GM12878 (cell line): ENCODE data around the gene RFX1. TPM values are rescaled to one million over a fixed set of nuclear protein-coding genes. Genes with fewer than 3 reads are reported as not detected.

Experiments used
- ATAC-seq: fragments of 200-7000 bp; cut with Tn5 transposase; 3 replicates; pipeline ENCODE4 v1.9.1; 2020; ENCODE audit warnings: mild to moderate bottlenecking, moderate library complexity
- BruUV-seq: library from RNA; stranded (reverse); fragments of 400-500 nt; replicated peaks from 2 replicates; lab custom pipeline; 2021; lab: Mats Ljungman, UMichigan
- CTCF ChIA-PET: fragments of 300-600 bp; sonication (Branson Sonifier 250); formaldehyde crosslinking; extraction: SDS; loops from one replicate; lab custom pipeline; 2021; ENCODE audit warnings: inconsistent platforms; lab: Yijun Ruan, JAX
- POLR2A ChIA-PET: fragments of 350-600 bp; formaldehyde crosslinking; extraction: SDS; loops from one replicate; lab custom pipeline; 2021; ENCODE audit warnings: inconsistent platforms; lab: Charles Lee
- RAD21 ChIA-PET: fragments of 300-600 bp; sonication (Branson Sonifier 250); formaldehyde crosslinking; loops from one replicate; lab custom pipeline; 2023; ENCODE audit warnings: antibody characterized with exemption; ENCODE audit not compliant: unreplicated experiment; lab: Charles Lee
- SMC1A ChIA-PET: fragments of 300-600 bp; sonication (Branson Sonifier 250); formaldehyde crosslinking; loops from one replicate; lab custom pipeline; 2023; ENCODE audit not compliant: unreplicated experiment, uncharacterized antibody; lab: Charles Lee
- DNase-seq: peaks from one replicate; pipeline ENCODE4 v3.0.0-alpha.2; 2011; ENCODE audit warnings: low read depth, low spot score
- FAIRE-seq: peaks from 3 replicates; lab custom pipeline; 2011; peaks lifted over from hg19 to GRCh38; lab: Jason Lieb, UNC
- H2AFZ ChIP-seq: 2 replicates; pipeline ENCODE4 v1.6.0; 2011; ENCODE audit warnings: low read depth, low read length, control low read depth; ENCODE audit not compliant: control insufficient read depth
- H3K27ac ChIP-seq: 2 replicates; pipeline ENCODE4 v1.5.1; 2011; ENCODE audit warnings: control low read depth; ENCODE audit not compliant: control insufficient read depth, insufficient read depth
- H3K27me3 ChIP-seq, 2 experiments: replicated peaks in 1 of 2; 2 replicates each; pipeline versions ENCODE4 v1.6.0 to v1.6.1; 2011; ENCODE audit warnings: low read length in 1 of 2; ENCODE audit not compliant: control insufficient read depth in 2 of 2, insufficient read depth in 2 of 2
- H3K36me3 ChIP-seq, 2 experiments: 2 replicates each; pipeline ENCODE4 v1.5.1; 2011; ENCODE audit warnings: low read length in 1 of 2; ENCODE audit not compliant: control insufficient read depth in 2 of 2, insufficient read depth in 2 of 2
- H3K4me1 ChIP-seq: 2 replicates; pipeline ENCODE4 v1.6.1; 2011; ENCODE audit warnings: mild to moderate bottlenecking, low read length, moderate library complexity, mixed read lengths; ENCODE audit not compliant: control insufficient read depth, insufficient read depth
- H3K4me2 ChIP-seq: 2 replicates; pipeline ENCODE4 v1.6.0; 2011; ENCODE audit warnings: control low read depth; ENCODE audit not compliant: control insufficient read depth, insufficient read depth
- H3K4me3 ChIP-seq: fragments of 200-600 bp; sonication (generic); 2 replicates; pipeline ENCODE4 v1.5.1; 2016
- H3K79me2 ChIP-seq: 2 replicates; pipeline ENCODE4 v1.6.0; 2011; ENCODE audit warnings: low read length; ENCODE audit not compliant: control insufficient read depth, insufficient read depth
- H3K9ac ChIP-seq: 2 replicates; pipeline ENCODE4 v1.8.0; 2011; ENCODE audit warnings: low read length, control low read depth, mixed read lengths; ENCODE audit not compliant: control insufficient read depth, insufficient read depth
- H3K9me3 ChIP-seq: replicated peaks from 3 replicates; pipeline ENCODE4 v1.5.1; 2011; ENCODE audit warnings: mild to moderate bottlenecking, low read length; ENCODE audit not compliant: control insufficient read depth, insufficient read depth
- H4K20me1 ChIP-seq: 2 replicates; pipeline ENCODE4 v1.6.0; 2011; ENCODE audit not compliant: control insufficient read depth, insufficient read depth
- FOS ChIP-seq: IDR thresholded peaks from 3 replicates; pipeline ENCODE4 v1.6.1; 2011; ENCODE audit warnings: borderline replicate concordance; ENCODE audit not compliant: insufficient read length; ENCODE audit errors: extremely low read depth
- NFYA ChIP-seq: IDR thresholded peaks from 2 replicates; pipeline ENCODE4 v1.6.1; 2011; ENCODE audit warnings: low read depth, mild to moderate bottlenecking, low read length, improper control_type of control experiment, borderline replicate concordance
- POU2F2 ChIP-seq: IDR thresholded peaks from 3 replicates; pipeline ENCODE4 v1.6.1; 2011; ENCODE audit warnings: low read depth, mild to moderate bottlenecking, low read length, borderline replicate concordance
- ZBTB40 ChIP-seq: fragments of 450-650 bp; IDR thresholded peaks from 2 replicates; pipeline ENCODE4 v1.6.1; 2016; ENCODE audit warnings: mild to moderate bottlenecking, moderate library complexity, borderline replicate concordance
- WGBS: methylation state at CpG from one replicate; pipeline ENCODE4 v1.1.6; 2016; ENCODE audit warnings: low lambda C conversion rate; ENCODE audit not compliant: insufficient replicate concordance, insufficient coverage; ENCODE audit errors: missing lambda C conversion rate; 5-methylcytosine and 5-hydroxymethylcytosine counted together
- in situ Hi-C: fragments of 300-500 bp; cut with MboI; formaldehyde crosslinking; loops from 9 replicates; pipeline ENCODE4 v1.14.3; 2018; ENCODE audit warnings: mixed read lengths
- intact Hi-C: fragments of 100-400 bp; cut with micrococcal nuclease; formaldehyde crosslinking; loops from one replicate; pipeline ENCODE4 v1.14.2; 2022; ENCODE audit not compliant: unreplicated experiment
- polyA plus RNA-seq, 11 experiments: library from polyadenylated mRNA; depleted of rRNA in 4 of 11; unstranded in 6 of 11; stranded (reverse) in 5 of 11; fragments of >200 nt; fragmentation: Nextera tagmentation in 4 of 11; fragmentation: Illumina TruSeq in 1 of 11; extraction: Ambion mirVana in 4 of 11; extraction: Trizol in 1 of 11; gene quantifications; 1 replicate in 1 of 11; 2 replicates in 10 of 11; pipeline versions ENCODE4 v1.2.1 to v1.2.3, GENCODE V29; 2011 to 2016; ENCODE audit warnings: inconsistent platforms in 2 of 11, missing spikeins in 2 of 11, low read depth in 1 of 11
- total RNA-seq, 4 experiments: library from RNA; depleted of rRNA in 3 of 4; stranded (reverse); fragments of >200 nt in 3 of 4; fragmentation: Illumina TruSeq in 1 of 4; extraction: Trizol in 1 of 4; gene quantifications; 2 replicates each; pipeline versions ENCODE4 v1.2.1 to v1.2.3, GENCODE V29; 2013 to 2021

The RFX1 gene
- total and polyA plus RNA-seq, 10 of the 15 experiments (the other 5 are each of a cell fraction or from before 2014, with no cell fraction given) = 0.05 to 11.0 (median 1.5) TPM

GRCh38 chr19:14022469-14022868 is 16.3 kb upstream of the RFX1 start:
- Histone ChIP-seq H3K4me2 (no peak overlapping the region), H3K79me2 (no peaks in the 10 kb centered on the region), H3K9me3 (no peaks in the 10 kb centered on the region), H3K36me3 (no peaks in the 10 kb centered on the region), H3K27ac (no peak overlapping the region), H4K20me1 (no peaks in the 10 kb centered on the region), H3K4me1 (peaks cover 8% of the 10 kb centered on the region; the same call in 1 of the 2 replicates), H2AFZ (no peak overlapping the region), H3K27me3 (no peaks in the 10 kb centered on the region), H3K4me3 (no peak overlapping the region), H3K9ac (no peak overlapping the region)
- DNase-seq (no peak), ATAC-seq (no peak), FAIRE-seq (no peak)
- no peak for TF ChIP-seq FOS
- no peak for TF ChIP-seq ZBTB40
- TF ChIP-seq POU2F2 = no peak
- TF ChIP-seq NFYA = no peak
- RAD21 ChIA-PET = interaction anchor here (1.2 kb wide), 1 partner anchor 9 kb away, joined by 5 read pairs; the partner anchor contains the start of gene IL27RA
- intact Hi-C loops = no loop called here
- no TSS peak for BruUV-seq
- SMC1A ChIA-PET = interaction anchor here (0.7 to 2.3 kb wide), 6 partner anchors 9 to 77 kb away, joined by 3 to 8 read pairs (median 6); partner anchors contain the start of gene IL27RA
- CTCF ChIA-PET = interaction anchor here (0.6 to 2.2 kb wide), 7 partner anchors 9 to 59 kb away, joined by 3 to 14 read pairs (median 3); partner anchors contain the start of genes IL27RA, MISP3 and RFX1
- in situ Hi-C loops = no loop called here
- POLR2A ChIA-PET = interaction anchor here (0.6 to 2.0 kb wide), 8 partner anchors 9 to 364 kb away, joined by 3 to 11 read pairs (median 4); partner anchors contain the start of genes IL27RA and RFX1
- WGBS = 84% methylated on average over 4 of the region's 4 CpGs
